Spleen (tissue), 11 donors: ENCODE results near the gene FYN. TPM values are rescaled to one million over a fixed set of nuclear protein-coding genes. Genes with fewer than 3 reads are reported as not detected.
A peak's percentile ranks its signal among the peaks of the same experiment; 100 is the strongest.

Experiments used
- DNase-seq: peaks from one replicate; pipeline ENCODE4 v3.0.0-alpha.2; 2020
- H3K27ac ChIP-seq, 8 donors: fragments of 200-600 bp; sonication (generic) in 7 of 8; 1 replicate in 4 of 8; 2 replicates in 4 of 8; pipeline versions ENCODE4 v1.5.0 to v1.8.0; 2016 to 2021; ENCODE audit warnings: inconsistent platforms in 4 of 8, mild to moderate bottlenecking in 4 of 8, moderate library complexity in 1 of 8
- H3K27me3 ChIP-seq, 7 donors: fragments of 200-600 bp; sonication (generic) in 6 of 7; replicated peaks in 1 of 7; 1 replicate in 4 of 7; 2 replicates in 3 of 7; pipeline versions ENCODE4 v1.5.0 to v1.8.0; 2016 to 2021; ENCODE audit warnings: inconsistent platforms in 3 of 7, mild to moderate bottlenecking in 1 of 7
- H3K36me3 ChIP-seq, 6 donors: fragments of 200-600 bp; sonication (generic) in 5 of 6; 1 replicate in 4 of 6; 2 replicates in 2 of 6; pipeline versions ENCODE4 v1.5.0 to v1.8.0; 2016 to 2021; ENCODE audit warnings: inconsistent platforms in 2 of 6
- H3K4me1 ChIP-seq, 6 donors: fragments of 200-600 bp; sonication (generic) in 5 of 6; 1 replicate in 3 of 6; 2 replicates in 3 of 6; pipeline versions ENCODE4 v1.5.0 to v1.8.0; 2016 to 2021; ENCODE audit warnings: inconsistent platforms in 3 of 6
- H3K4me3 ChIP-seq, 8 donors: fragments of 200-600 bp; sonication (generic) in 7 of 8; 1 replicate in 4 of 8; 2 replicates in 4 of 8; pipeline versions ENCODE4 v1.5.0 to v1.8.0; 2016 to 2021; ENCODE audit warnings: inconsistent platforms in 4 of 8, mild to moderate bottlenecking in 4 of 8, moderate library complexity in 2 of 8
- H3K9me3 ChIP-seq, 8 donors: fragments of 200-600 bp; sonication (generic) in 7 of 8; 1 replicate in 4 of 8; 2 replicates in 4 of 8; pipeline versions ENCODE4 v1.5.0 to v1.8.0; 2016 to 2021; ENCODE audit warnings: inconsistent platforms in 4 of 8
- POLR2A ChIP-seq, 3 donors: fragments of 450-650 bp; IDR thresholded peaks; one replicate each; pipeline ENCODE4 v1.5.1; 2017; ENCODE audit warnings: antibody characterized with exemption in 3 of 3, mild to moderate bottlenecking in 1 of 3
- POLR2AphosphoS5 ChIP-seq, 3 donors: sonication (generic); formaldehyde crosslinking; IDR thresholded peaks; one replicate each; pipeline ENCODE4 v1.5.1; 2017; ENCODE audit warnings: antibody characterized with exemption in 3 of 3
- WGBS, 5 donors: extraction: QIAGEN DNeasy Blood & Tissue Kit in 3 of 5; methylation state at CpG; one replicate each; pipeline versions ENCODE4 v1.1.5 to v1.1.7; 2013 to 2018; 5-methylcytosine and 5-hydroxymethylcytosine counted together
- intact Hi-C: fragments of 100-400 bp; cut with DNase I; formaldehyde crosslinking; loops from one replicate; pipeline ENCODE4 v1.15.0; 2023; ENCODE audit warnings: low total_unique reads
- polyA plus RNA-seq, 3 donors: library from polyadenylated mRNA; stranded (reverse); fragments of 200-250 nt; gene quantifications; one replicate each; pipeline ENCODE4 v1.2.1, GENCODE V29; 2013
- total RNA-seq, 7 donors: library from RNA; depleted of rRNA in 3 of 7; stranded (reverse); fragments of >200 nt in 3 of 7; fragmentation: NEBNext Ultra II Directional in 4 of 7; extraction: Animal tissue kit (Norgen Biotek cat#: 25700) in 4 of 7; gene quantifications; one replicate each; pipeline versions ENCODE4 v1.1.0 to v1.2.1, GENCODE V29; 2016 to 2021
- TF ChIP-seq, protein P1 (sequence below), 11 experiments: fragments of 200-600 bp in 7 of 11; fragments of 450-650 bp in 4 of 11; sonication (generic) in 4 of 11; IDR thresholded peaks in 8 of 11; conservative IDR thresholded peaks in 3 of 11; 1 replicate in 7 of 11; 2 replicates in 4 of 11; pipeline versions ENCODE4 v1.4.0 to v1.8.0; 2016 to 2021; ENCODE audit warnings: antibody characterized with exemption in 11 of 11, inconsistent platforms in 4 of 11, mild to moderate bottlenecking in 1 of 11
- donor health status: healthy with polysubstance abuse.
- donor health status: DM: no; HTN: no; CAD: no; lungs with moderate emphysema.
- donor health status: DM: no; HTN: no; CAD: no.
- donor health status: Bipolar disorder and iron deficiency.
- donor health status: healthy.
- donor health status: DM: no; HTN: no; CAD: no.
- donor health status: DM: yes; HTN: yes; CAD: no.

FYN gene
- total and polyA plus RNA-seq, 10 donors = 56.6 to 409 (median 205) TPM

DNA sequence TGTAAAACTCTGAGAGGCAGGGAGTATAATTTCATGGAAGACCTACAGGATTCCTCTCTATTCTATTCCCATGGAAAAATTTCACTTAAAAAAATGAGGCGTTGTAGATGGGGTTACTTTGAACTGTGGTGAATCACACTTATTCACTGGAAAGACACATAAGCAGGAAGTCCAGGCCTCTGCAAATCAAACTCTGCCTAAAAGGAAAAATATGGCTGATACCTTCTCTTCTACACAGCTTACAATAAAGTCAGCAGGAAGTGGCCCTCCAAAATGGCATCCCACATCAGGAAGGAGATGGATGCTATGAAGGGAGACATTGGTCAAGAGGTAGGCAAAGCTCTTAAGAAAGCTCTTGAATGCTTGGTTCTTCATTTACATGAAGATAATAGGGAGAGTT, 115.9 kb downstream of the FYN start:
- Histone ChIP-seq H3K4me3 (peak overlapping the region in 5 of 8 donors; percentile 23 to 68 (median 31)), H3K27me3 (no peaks in the 10 kb centered on the region), H3K36me3 (peaks cover 0 to 5% (median 0%) of the 10 kb centered on the region in 6 donors), H3K9me3 (no peaks in the 10 kb centered on the region), H3K4me1 (peaks cover 32 to 88% (median 53%) of the 10 kb centered on the region in 6 donors), H3K27ac (peak overlapping the region; percentile 30 to 92 (median 82))
- intact Hi-C loops = no loop called here
- TF ChIP-seq POLR2AphosphoS5 (IDR thresholded peaks at IDR 0.05) (peak in 1 of 3 donors; percentile 54), POLR2A (IDR thresholded peaks at IDR 0.05) (no peak)
- WGBS, 5 donors = 38 to 82% (median 67%) methylated on average over 1 of the region's 1 CpG
- DNase-seq = no peak

DNA sequence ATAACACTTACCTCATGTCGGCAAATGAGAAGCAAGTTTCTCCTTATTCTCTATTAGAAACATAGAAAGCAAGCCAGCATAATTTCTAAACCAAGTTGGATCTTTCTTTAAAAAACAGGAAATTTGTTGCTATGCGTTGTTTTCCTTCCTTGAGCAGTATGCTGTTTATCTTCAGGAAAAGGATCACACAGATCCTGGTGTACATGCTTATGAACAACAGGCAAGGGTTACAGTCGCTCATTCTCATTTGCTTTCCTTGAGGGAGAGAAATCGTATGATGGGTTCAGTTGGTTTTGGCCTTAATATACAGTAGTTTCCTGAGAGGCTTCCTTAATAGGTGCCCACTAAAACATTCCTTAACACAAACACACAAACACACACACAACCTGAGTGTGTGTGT, 118.8 kb downstream of the FYN start:
- Histone ChIP-seq H3K27ac (peak overlapping the region; percentile 30 to 92 (median 82)), H3K4me1 (peaks cover 16 to 88% (median 52%) of the 10 kb centered on the region in 6 donors), H3K27me3 (no peaks in the 10 kb centered on the region), H3K9me3 (no peaks in the 10 kb centered on the region), H3K36me3 (peaks cover 0 to 5% (median 0%) of the 10 kb centered on the region in 6 donors), H3K4me3 (peak overlapping the region in 2 of 8 donors; percentile 4 to 68)
- intact Hi-C loops = no loop called here
- DNase-seq = no peak
- 66 to 80% (median 73%) methylated on average over 4 of the region's 4 CpGs for WGBS, 5 donors
- TF ChIP-seq POLR2AphosphoS5 (IDR thresholded peaks at IDR 0.05) (no peak), POLR2A (IDR thresholded peaks at IDR 0.05) (no peak)
- TF ChIP-seq, protein P1, sequence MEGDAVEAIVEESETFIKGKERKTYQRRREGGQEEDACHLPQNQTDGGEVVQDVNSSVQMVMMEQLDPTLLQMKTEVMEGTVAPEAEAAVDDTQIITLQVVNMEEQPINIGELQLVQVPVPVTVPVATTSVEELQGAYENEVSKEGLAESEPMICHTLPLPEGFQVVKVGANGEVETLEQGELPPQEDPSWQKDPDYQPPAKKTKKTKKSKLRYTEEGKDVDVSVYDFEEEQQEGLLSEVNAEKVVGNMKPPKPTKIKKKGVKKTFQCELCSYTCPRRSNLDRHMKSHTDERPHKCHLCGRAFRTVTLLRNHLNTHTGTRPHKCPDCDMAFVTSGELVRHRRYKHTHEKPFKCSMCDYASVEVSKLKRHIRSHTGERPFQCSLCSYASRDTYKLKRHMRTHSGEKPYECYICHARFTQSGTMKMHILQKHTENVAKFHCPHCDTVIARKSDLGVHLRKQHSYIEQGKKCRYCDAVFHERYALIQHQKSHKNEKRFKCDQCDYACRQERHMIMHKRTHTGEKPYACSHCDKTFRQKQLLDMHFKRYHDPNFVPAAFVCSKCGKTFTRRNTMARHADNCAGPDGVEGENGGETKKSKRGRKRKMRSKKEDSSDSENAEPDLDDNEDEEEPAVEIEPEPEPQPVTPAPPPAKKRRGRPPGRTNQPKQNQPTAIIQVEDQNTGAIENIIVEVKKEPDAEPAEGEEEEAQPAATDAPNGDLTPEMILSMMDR (IDR thresholded peaks at IDR 0.05 in 8 of 11, conservative IDR thresholded peaks at IDR 0.05 in 3 of 11) = no peak

DNA sequence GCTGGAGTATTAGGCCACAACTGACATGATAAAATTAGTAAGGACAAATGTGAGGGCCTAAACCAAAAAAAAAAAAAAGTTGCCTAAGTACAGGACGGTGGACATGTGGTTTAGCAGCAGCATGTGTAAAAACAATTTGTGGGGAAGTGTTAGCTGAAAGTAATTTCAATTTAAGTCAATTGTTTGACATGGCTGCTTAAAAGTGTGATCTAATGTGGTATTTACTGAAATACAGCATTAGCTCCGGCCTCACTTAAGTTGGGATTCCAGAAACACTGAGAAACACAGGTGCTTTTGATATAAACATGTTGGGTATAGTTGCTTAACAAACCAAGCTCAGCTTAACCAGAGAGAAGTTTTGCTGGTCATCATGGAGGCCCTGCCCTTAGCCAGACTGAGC, 119.7 kb downstream of the FYN start:
- no peak for DNase-seq
- H3K27me3 ChIP-seq = no peaks in the 10 kb centered on the region
- H3K4me3 ChIP-seq = peak overlapping the region in 1 of 8 donors; percentile 68
- peaks cover 0 to 5% (median 0%) of the 10 kb centered on the region in 6 donors for H3K36me3 ChIP-seq
- 46 to 64% (median 60%) methylated on average over 2 of the region's 2 CpGs for WGBS, 5 donors
- peak overlapping the region; percentile 30 to 92 (median 82) for H3K27ac ChIP-seq
- TF ChIP-seq POLR2AphosphoS5 (IDR thresholded peaks at IDR 0.05) (no peak), POLR2A (IDR thresholded peaks at IDR 0.05) (no peak)
- TF ChIP-seq, protein P1 (IDR thresholded peaks at IDR 0.05 in 8 of 11, conservative IDR thresholded peaks at IDR 0.05 in 3 of 11) = no peak
- intact Hi-C loops = no loop called here
- H3K9me3 ChIP-seq = no peaks in the 10 kb centered on the region
- peaks cover 18 to 88% (median 57%) of the 10 kb centered on the region in 6 donors for H3K4me1 ChIP-seq

DNA sequence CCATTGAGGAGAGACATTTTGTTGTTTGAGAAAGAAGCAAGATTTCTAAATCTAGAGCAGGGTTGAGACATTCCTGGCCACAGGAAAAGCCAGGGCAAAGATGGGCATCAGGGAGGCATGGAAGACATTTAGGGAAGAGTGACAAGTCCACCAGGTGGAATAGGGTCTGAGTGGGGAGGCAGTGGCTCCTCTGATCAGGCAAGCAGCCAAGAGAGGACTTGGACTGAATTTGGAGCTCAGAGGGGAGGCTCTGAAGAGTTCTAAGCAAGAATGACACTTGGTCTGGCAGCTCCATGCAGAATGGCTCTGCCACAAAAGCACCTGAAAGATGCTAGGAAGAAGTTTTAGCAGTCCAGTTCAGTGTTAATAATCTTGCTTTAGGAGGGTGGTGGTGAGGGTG, 120.8 kb downstream of the FYN start:
- intact Hi-C loops = no loop called here
- DNase-seq = no peak
- Histone ChIP-seq H3K4me3 (no peak overlapping the region), H3K9me3 (no peaks in the 10 kb centered on the region), H3K27me3 (no peaks in the 10 kb centered on the region), H3K27ac (peak overlapping the region; percentile 55 to 92 (median 82)), H3K4me1 (peaks cover 29 to 93% (median 63%) of the 10 kb centered on the region in 6 donors), H3K36me3 (peaks cover 0 to 5% (median 0%) of the 10 kb centered on the region in 6 donors)
- TF ChIP-seq POLR2AphosphoS5 (IDR thresholded peaks at IDR 0.05) (peak in 1 of 3 donors; percentile 27), POLR2A (IDR thresholded peaks at IDR 0.05) (no peak)

DNA sequence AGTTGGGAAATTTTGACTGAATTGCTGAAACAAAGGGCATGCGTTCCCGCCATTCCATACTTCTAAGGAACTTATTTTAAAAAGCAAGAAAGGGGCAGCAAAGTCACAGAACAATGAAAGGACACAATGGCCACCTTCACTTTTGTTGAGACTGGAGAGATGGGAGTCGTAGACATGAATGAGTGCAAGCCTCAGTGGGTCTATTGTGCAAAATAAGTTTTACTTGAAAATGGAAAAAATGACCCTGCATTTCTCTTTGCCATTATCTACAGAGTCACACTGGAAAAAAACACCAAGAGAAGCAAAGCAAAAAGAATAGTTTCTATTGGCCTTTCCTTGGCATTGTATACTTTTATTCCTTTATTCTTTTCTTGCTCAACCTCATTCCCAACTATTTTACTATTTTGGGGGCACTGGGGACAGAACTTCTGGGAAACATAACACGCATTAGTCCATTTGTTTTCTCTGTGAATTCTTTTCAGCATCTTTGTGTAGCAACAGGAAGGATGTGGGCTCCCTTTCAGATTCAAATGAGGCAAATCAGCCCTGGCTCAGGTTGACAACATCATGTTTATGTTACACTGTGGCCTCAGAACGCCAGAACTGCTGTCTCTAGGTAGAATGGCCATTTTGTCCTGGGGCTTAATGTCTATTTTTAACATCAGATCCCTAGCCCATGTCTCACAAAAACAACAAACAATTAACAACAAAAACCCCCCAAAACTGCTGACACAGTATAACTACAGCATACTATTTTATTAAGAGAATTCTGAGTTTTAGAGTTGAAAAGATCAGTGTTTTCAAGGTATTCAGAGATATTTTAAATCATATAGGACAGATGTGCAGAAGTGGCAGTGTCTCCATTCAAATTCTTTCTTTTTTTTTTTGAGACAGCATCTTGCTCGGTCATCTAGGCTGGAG, 122.2 kb downstream of the FYN start:
- H3K4me3 ChIP-seq = peak overlapping the region in 1 of 8 donors; percentile 29
- 61 to 70% (median 65%) methylated on average over 6 of the region's 6 CpGs for WGBS, 5 donors
- DNase-seq = no peak
- H3K27me3 ChIP-seq = no peaks in the 10 kb centered on the region
- TF ChIP-seq, protein P1 (IDR thresholded peaks at IDR 0.05 in 8 of 11, conservative IDR thresholded peaks at IDR 0.05 in 3 of 11) = no peak
- no peak for TF ChIP-seq POLR2A (IDR thresholded peaks at IDR 0.05)
- peak in 1 of 3 donors; percentile 82 for TF ChIP-seq POLR2AphosphoS5 (IDR thresholded peaks at IDR 0.05)
- peak overlapping the region; percentile 55 to 92 (median 82) for H3K27ac ChIP-seq
- H3K36me3 ChIP-seq = peaks cover 0 to 5% (median 0%) of the 10 kb centered on the region in 6 donors
- intact Hi-C loops = no loop called here
- H3K9me3 ChIP-seq = no peaks in the 10 kb centered on the region
- H3K4me1 ChIP-seq = peaks cover 37 to 95% (median 73%) of the 10 kb centered on the region in 6 donors
